HEK293 (cell line): ENCODE results near the gene LALBA.

Source experiments
- CTCF ChIA-PET: fragments of 350-600 bp; formaldehyde crosslinking; extraction: SDS; loops from one replicate; lab custom pipeline; 2021; ENCODE audit warnings: antibody characterized with exemption; lab: Yijun Ruan, JAX
- POLR2A ChIA-PET: fragments of 300-600 bp; formaldehyde crosslinking; extraction: SDS; loops from one replicate; lab custom pipeline; 2020; ENCODE audit warnings: antibody characterized with exemption, inconsistent platforms; lab: Yijun Ruan, JAX
- H3K27ac ChIP-seq: fragments of 200-500 bp; sonication (Bioruptor generic); 2 replicates; pipeline ENCODE4 v1.5.1; 2014; ENCODE audit warnings: low read depth, low read length, control low read depth, inconsistent platforms; ENCODE audit errors: extremely low read depth
- H3K36me3 ChIP-seq, 2 experiments: fragments of 200-500 bp in 1 of 2; sonication (Bioruptor generic) in 1 of 2; 1 replicate in 1 of 2; 2 replicates in 1 of 2; pipeline ENCODE4 v1.5.1; 2014 to 2017; ENCODE audit warnings: inconsistent platforms in 2 of 2, low read length in 2 of 2; ENCODE audit not compliant: control insufficient read depth in 2 of 2, insufficient read depth in 1 of 2
- H3K4me1 ChIP-seq: fragments of 200-500 bp; sonication (Bioruptor generic); 2 replicates; pipeline ENCODE4 v1.5.1; 2014; ENCODE audit warnings: mild to moderate bottlenecking, low read length, inconsistent platforms; ENCODE audit not compliant: control insufficient read depth, insufficient read depth
- H3K4me3 ChIP-seq: 2 replicates; pipeline ENCODE4 v1.5.1; 2011; ENCODE audit warnings: low read depth, mild to moderate bottlenecking, control low read depth, low read length, moderate library complexity
- H3K9me3 ChIP-seq: fragments of 200-500 bp; sonication (Bioruptor generic); 2 replicates; pipeline ENCODE4 v1.5.1; 2014; ENCODE audit warnings: low read depth, low read length, inconsistent platforms; ENCODE audit not compliant: control insufficient read depth, insufficient read depth
- ZBTB21 ChIP-seq: fragments of 450-650 bp; formaldehyde crosslinking; IDR thresholded peaks from 2 replicates; pipeline ENCODE4 v1.5.1; 2017; ENCODE audit warnings: missing biosample characterization, missing genetic modification characterization
- ZBTB8A ChIP-seq: fragments of 450-650 bp; formaldehyde crosslinking; IDR thresholded peaks from 2 replicates; pipeline ENCODE4 v1.5.1; 2016; ENCODE audit warnings: missing biosample characterization, missing genetic modification characterization
- ZNF18 ChIP-seq: fragments of 450-650 bp; formaldehyde crosslinking; IDR thresholded peaks from 2 replicates; pipeline ENCODE4 v1.5.1; 2016; ENCODE audit warnings: missing biosample characterization, missing genetic modification characterization
- ZNF184 ChIP-seq: fragments of 450-650 bp; IDR thresholded peaks from 2 replicates; pipeline ENCODE4 v1.5.1; 2018; ENCODE audit warnings: missing biosample characterization, mild to moderate bottlenecking, missing genetic modification characterization
- ZNF19 ChIP-seq: fragments of 450-650 bp; formaldehyde crosslinking; IDR thresholded peaks from 2 replicates; pipeline ENCODE4; 2016; ENCODE audit warnings: missing biosample characterization, missing genetic modification characterization, low read depth
- ZNF214 ChIP-seq: fragments of 450-650 bp; formaldehyde crosslinking; IDR thresholded peaks from 2 replicates; pipeline ENCODE4 v1.5.1; 2017; ENCODE audit warnings: missing biosample characterization, mild to moderate bottlenecking, missing genetic modification characterization, borderline replicate concordance
- ZNF280C ChIP-seq: fragments of 450-650 bp; formaldehyde crosslinking; IDR thresholded peaks from 2 replicates; pipeline ENCODE4 v1.5.1; 2016; ENCODE audit warnings: missing biosample characterization, missing genetic modification characterization
- ZNF621 ChIP-seq: fragments of 450-650 bp; formaldehyde crosslinking; IDR thresholded peaks from 2 replicates; pipeline ENCODE4 v1.5.1; 2017; ENCODE audit warnings: missing biosample characterization, missing genetic modification characterization
- ZSCAN16 ChIP-seq: fragments of 450-650 bp; formaldehyde crosslinking; IDR thresholded peaks from 2 replicates; pipeline ENCODE4 v1.5.1; 2016; ENCODE audit warnings: missing biosample characterization, missing genetic modification characterization
- ZSCAN30 ChIP-seq: fragments of 450-650 bp; IDR thresholded peaks from 2 replicates; pipeline ENCODE4 v1.5.1; 2018; ENCODE audit warnings: missing biosample characterization, mild to moderate bottlenecking, missing genetic modification characterization, moderate library complexity
- TF ChIP-seq, protein P1 (sequence below): fragments of 450-650 bp; formaldehyde crosslinking; IDR thresholded peaks from 2 replicates; pipeline ENCODE4 v1.5.1; 2017; ENCODE audit warnings: missing biosample characterization, missing genetic modification characterization
- TF ChIP-seq, protein P2 (sequence below): fragments of 450-650 bp; formaldehyde crosslinking; conservative IDR thresholded peaks from 2 replicates; pipeline ENCODE4 v1.5.1; 2016; ENCODE audit warnings: low read depth, missing biosample characterization, missing genetic modification characterization

The LALBA gene

GRCh38 chr12:48557919-48558318 lies 11.9 kb downstream of the LALBA start (continued):
- TF ChIP-seq, protein P1, sequence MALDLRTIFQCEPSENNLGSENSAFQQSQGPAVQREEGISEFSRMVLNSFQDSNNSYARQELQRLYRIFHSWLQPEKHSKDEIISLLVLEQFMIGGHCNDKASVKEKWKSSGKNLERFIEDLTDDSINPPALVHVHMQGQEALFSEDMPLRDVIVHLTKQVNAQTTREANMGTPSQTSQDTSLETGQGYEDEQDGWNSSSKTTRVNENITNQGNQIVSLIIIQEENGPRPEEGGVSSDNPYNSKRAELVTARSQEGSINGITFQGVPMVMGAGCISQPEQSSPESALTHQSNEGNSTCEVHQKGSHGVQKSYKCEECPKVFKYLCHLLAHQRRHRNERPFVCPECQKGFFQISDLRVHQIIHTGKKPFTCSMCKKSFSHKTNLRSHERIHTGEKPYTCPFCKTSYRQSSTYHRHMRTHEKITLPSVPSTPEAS (tag by site-specific recombination): no peak
- TF ChIP-seq ZBTB8A (tag by site-specific recombination): no peak

- ChIA-PET CTCF (interaction anchor here (0.6 to 1.2 kb wide), 3 partner anchors 14 to 61 kb away, joined by 3 read pairs; no protein-coding TSS in a partner anchor), POLR2A (no interaction called here)
These were observed 13.2 kb downstream of the LALBA start for GRCh38 chr12:48556631-48557030.

More at GRCh38 chr12:48556631-48557030, 13.2 kb downstream of the LALBA start:
- no peaks in the 10 kb centered on the region for H3K4me1 ChIP-seq
- no peaks in the 10 kb centered on the region for H3K9me3 ChIP-seq
- H3K27ac ChIP-seq: no peak overlapping the region
- TF ChIP-seq ZBTB21 (tag by site-specific recombination) (no peak), ZNF621 (tag by site-specific recombination) (no peak), ZSCAN16 (tag by site-specific recombination) (no peak), ZNF19 (no peak), ZNF184 (tag by site-specific recombination) (no peak), ZNF18 (tag by site-specific recombination) (no peak), ZBTB8A (tag by site-specific recombination) (no peak), ZNF280C (tag by site-specific recombination) (no peak), ZNF214 (tag by site-specific recombination) (no peak), ZSCAN30 (tag by site-specific recombination) (no peak)
- TF ChIP-seq, protein P2, sequence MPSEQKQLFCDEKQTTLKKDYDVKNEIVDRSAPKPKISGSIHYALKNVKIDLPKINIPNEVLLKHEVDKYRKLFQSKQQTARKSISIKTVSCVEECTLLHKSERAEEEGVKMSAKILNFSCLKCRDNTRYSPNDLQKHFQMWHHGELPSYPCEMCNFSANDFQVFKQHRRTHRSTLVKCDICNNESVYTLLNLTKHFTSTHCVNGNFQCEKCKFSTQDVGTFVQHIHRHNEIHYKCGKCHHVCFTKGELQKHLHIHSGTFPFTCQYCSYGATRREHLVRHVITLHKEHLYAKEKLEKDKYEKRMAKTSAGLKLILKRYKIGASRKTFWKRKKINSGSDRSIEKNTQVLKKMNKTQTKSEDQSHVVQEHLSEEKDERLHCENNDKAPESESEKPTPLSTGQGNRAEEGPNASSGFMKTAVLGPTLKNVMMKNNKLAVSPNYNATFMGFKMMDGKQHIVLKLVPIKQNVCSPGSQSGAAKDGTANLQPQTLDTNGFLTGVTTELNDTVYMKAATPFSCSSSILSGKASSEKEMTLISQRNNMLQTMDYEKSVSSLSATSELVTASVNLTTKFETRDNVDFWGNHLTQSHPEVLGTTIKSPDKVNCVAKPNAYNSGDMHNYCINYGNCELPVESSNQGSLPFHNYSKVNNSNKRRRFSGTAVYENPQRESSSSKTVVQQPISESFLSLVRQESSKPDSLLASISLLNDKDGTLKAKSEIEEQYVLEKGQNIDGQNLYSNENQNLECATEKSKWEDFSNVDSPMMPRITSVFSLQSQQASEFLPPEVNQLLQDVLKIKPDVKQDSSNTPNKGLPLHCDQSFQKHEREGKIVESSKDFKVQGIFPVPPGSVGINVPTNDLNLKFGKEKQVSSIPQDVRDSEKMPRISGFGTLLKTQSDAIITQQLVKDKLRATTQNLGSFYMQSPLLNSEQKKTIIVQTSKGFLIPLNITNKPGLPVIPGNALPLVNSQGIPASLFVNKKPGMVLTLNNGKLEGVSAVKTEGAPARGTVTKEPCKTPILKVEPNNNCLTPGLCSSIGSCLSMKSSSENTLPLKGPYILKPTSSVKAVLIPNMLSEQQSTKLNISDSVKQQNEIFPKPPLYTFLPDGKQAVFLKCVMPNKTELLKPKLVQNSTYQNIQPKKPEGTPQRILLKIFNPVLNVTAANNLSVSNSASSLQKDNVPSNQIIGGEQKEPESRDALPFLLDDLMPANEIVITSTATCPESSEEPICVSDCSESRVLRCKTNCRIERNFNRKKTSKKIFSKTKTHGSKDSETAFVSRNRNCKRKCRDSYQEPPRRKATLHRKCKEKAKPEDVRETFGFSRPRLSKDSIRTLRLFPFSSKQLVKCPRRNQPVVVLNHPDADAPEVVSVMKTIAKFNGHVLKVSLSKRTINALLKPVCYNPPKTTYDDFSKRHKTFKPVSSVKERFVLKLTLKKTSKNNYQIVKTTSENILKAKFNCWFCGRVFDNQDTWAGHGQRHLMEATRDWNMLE: no peak
- no peak overlapping the region for H3K4me3 ChIP-seq
- H3K36me3 ChIP-seq: no peaks in the 10 kb centered on the region
